GM19324 (cell line): Measurements from ENCODE around the gene TMEM125.

Experiments
- ATAC-seq: cut with Tn5 transposase; IDR thresholded peaks from one replicate; pipeline ENCODE4 v1.9.1; 2021; ENCODE audit warnings: mild to moderate bottlenecking, moderate library complexity; ENCODE audit not compliant: unreplicated experiment, low FRiP score

The TMEM125 gene

GRCh38 chr1:43288785-43289706 lies 19.3 kb downstream of the TMEM125 start:
- no peak for ATAC-seq

GRCh38 chr1:43292216-43292615 lies 22.4 kb downstream of the TMEM125 start:
- ATAC-seq = no peak

GRCh38 chr1:43292679-43293078 lies 22.9 kb downstream of the TMEM125 start:
- no peak for ATAC-seq

GRCh38 chr1:43293176-43293575 lies 23.4 kb downstream of the TMEM125 start:
- ATAC-seq = no peak

GRCh38 chr1:43293896-43294760 lies 24.3 kb downstream of the TMEM125 start:
- no peak for ATAC-seq

- no peak for ATAC-seq
Observed at GRCh38 chr1:43294761-43295160, 25.0 kb downstream of the TMEM125 start.

- ATAC-seq = no peak
Observed at GRCh38 chr1:43296207-43296606, 26.4 kb downstream of the TMEM125 start.

GRCh38 chr1:43298055-43298454 lies 28.3 kb downstream of the TMEM125 start:
- ATAC-seq = no peak

- no peak for ATAC-seq
Observed at GRCh38 chr1:43299101-43299500, 29.3 kb downstream of the TMEM125 start.

GRCh38 chr1:43300378-43301094 lies 30.8 kb downstream of the TMEM125 start, which contains the start of gene TIE1:
TSS of gene TIE1 (plus strand) at chr1:43300982. CDS start at chr1:43301072, 90 bp downstream.
- no peak for ATAC-seq

GRCh38 chr1:43302201-43302600 lies 32.4 kb downstream of the TMEM125 start:
- ATAC-seq = no peak

GRCh38 chr1:43302721-43303470 lies 33.1 kb downstream of the TMEM125 start:
- no peak for ATAC-seq

GRCh38 chr1:43303471-43304313 lies 33.9 kb downstream of the TMEM125 start:
- ATAC-seq = no peak

- no peak for ATAC-seq
Observed at GRCh38 chr1:43304314-43304681, 34.5 kb downstream of the TMEM125 start.

GRCh38 chr1:43304771-43305300 lies 35.1 kb downstream of the TMEM125 start:
- ATAC-seq = no peak

- no peak for ATAC-seq
Observed at GRCh38 chr1:43305461-43305860, 35.7 kb downstream of the TMEM125 start.

GRCh38 chr1:43305926-43306687 lies 36.3 kb downstream of the TMEM125 start:
- ATAC-seq = no peak
